ENCODE measurements around the gene THAP5.

- TF ChIP-seq CTCF (IDR thresholded peaks at IDR 0.05; ENCODE audit: borderline replicate concordance, extremely low read depth, low read length, poor library complexity, severe bottlenecking): no peak
- TF ChIP-seq EZH2 (IDR thresholded peaks at IDR 0.05; ENCODE audit: borderline replicate concordance, low read depth, low read length, severe bottlenecking): no peak
Observed at GRCh38 chr7:108535744-108536143, 33.8 kb downstream of the THAP5 start.

Data from DND-41 (cell line).